Spleen (tissue), 7 donors: ENCODE data around the gene SLC48A1.

Experiments
- CTCF ChIP-seq, 11 experiments: fragments of 200-600 bp in 7 of 11; fragments of 450-650 bp in 4 of 11; sonication (generic) in 4 of 11; IDR thresholded peaks in 8 of 11; conservative IDR thresholded peaks in 3 of 11; 1 replicate in 7 of 11; 2 replicates in 4 of 11; pipeline versions ENCODE4 v1.4.0 to v1.8.0; 2016 to 2021; ENCODE audit warnings: antibody characterized with exemption in 11 of 11, inconsistent platforms in 4 of 11, mild to moderate bottlenecking in 1 of 11
- POLR2A ChIP-seq, 3 donors: fragments of 450-650 bp; IDR thresholded peaks; one replicate each; pipeline ENCODE4 v1.5.1; 2017; ENCODE audit warnings: antibody characterized with exemption in 3 of 3, mild to moderate bottlenecking in 1 of 3
- POLR2AphosphoS5 ChIP-seq, 3 donors: sonication (generic); formaldehyde crosslinking; IDR thresholded peaks; one replicate each; pipeline ENCODE4 v1.5.1; 2017; ENCODE audit warnings: antibody characterized with exemption in 3 of 3
- donor health status: DM: no; HTN: no; CAD: no; lungs with moderate emphysema.
- donor health status: DM: no; HTN: no; CAD: no.
- donor health status: DM: no; HTN: no; CAD: no.

DNA sequence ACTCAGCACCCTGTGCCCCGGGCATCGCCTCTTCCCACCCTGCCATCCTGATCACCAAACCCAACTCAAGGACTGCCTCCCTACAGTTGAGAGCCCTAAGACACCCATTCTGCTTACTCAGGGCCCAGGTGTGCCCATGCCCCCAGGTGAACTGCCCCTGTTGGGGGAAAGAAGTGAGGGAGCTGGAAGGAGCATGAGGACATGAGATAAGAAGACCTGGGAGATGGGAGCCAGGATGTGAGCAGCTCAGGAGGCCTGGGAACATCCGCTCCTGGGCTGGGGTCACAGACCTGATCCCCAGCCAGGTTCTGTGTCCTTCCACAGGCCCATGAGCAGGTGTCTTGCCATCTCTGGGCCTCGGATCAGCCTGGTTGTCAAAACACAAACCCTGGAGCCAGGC is 20.9 kb upstream of the SLC48A1 start:
- no peak for TF ChIP-seq CTCF (IDR thresholded peaks at IDR 0.05 in 8 of 11, conservative IDR thresholded peaks at IDR 0.05 in 3 of 11)
- no peak for TF ChIP-seq POLR2A (IDR thresholded peaks at IDR 0.05)
- no peak for TF ChIP-seq POLR2AphosphoS5 (IDR thresholded peaks at IDR 0.05)
